ENCODE data around the gene PADI6.
"Not testable (repeated sequence)": the region's sequence is repeated elsewhere in the genome, so short reads cannot be mapped to it uniquely, and the experiment has no call there.

PADI6 gene

GRCh38 chr1:17371896-17372295 is at the start of gene PADI6:
Gene PADI6 (plus strand): TSS chr1:17372196. CDS start chr1:17372246, 50 bp downstream.
- DNase-seq (ENCODE audit: low read depth in 2 of 2): no peak

GRCh38 chr1:17328855-17329254 is 43.1 kb upstream of the PADI6 start:
- no peak for DNase-seq (ENCODE audit: low read depth in 2 of 2)

- no peak for DNase-seq (ENCODE audit: low read depth in 2 of 2)
These were observed 42.4 kb upstream of the PADI6 start for GRCh38 chr1:17329610-17330009.

- DNase-seq (ENCODE audit: low read depth in 2 of 2): no peak
These were observed 41.1 kb upstream of the PADI6 start for GRCh38 chr1:17330856-17331255.

GRCh38 chr1:17333081-17333480 is 38.9 kb upstream of the PADI6 start:
- DNase-seq (ENCODE audit: low read depth in 2 of 2): no peak

- DNase-seq (ENCODE audit: low read depth in 2 of 2): peak; percentile 67 to 69
These were observed 35.9 kb upstream of the PADI6 start for GRCh38 chr1:17335821-17336710.

GRCh38 chr1:17338706-17339493 is 33.1 kb upstream of the PADI6 start:
- no peak for DNase-seq (ENCODE audit: low read depth in 2 of 2)

GRCh38 chr1:17339521-17339920 is 32.5 kb upstream of the PADI6 start:
- no peak for DNase-seq (ENCODE audit: low read depth in 2 of 2)

- no peak for DNase-seq (ENCODE audit: low read depth in 2 of 2)
These were observed 31.6 kb upstream of the PADI6 start for GRCh38 chr1:17340358-17340757.

- DNase-seq (ENCODE audit: low read depth in 2 of 2): no peak
These were observed 30.0 kb upstream of the PADI6 start for GRCh38 chr1:17342014-17342441.

GRCh38 chr1:17345506-17345905 is 26.5 kb upstream of the PADI6 start:
- DNase-seq (ENCODE audit: low read depth in 2 of 2): not testable (repeated sequence)

GRCh38 chr1:17346046-17346789 is 25.8 kb upstream of the PADI6 start:
- no peak for DNase-seq (ENCODE audit: low read depth in 2 of 2)

- no peak for DNase-seq (ENCODE audit: low read depth in 2 of 2)
These were observed 24.0 kb upstream of the PADI6 start for GRCh38 chr1:17347769-17348592.

GRCh38 chr1:17348593-17349234 is 23.3 kb upstream of the PADI6 start:
- no peak for DNase-seq (ENCODE audit: low read depth in 2 of 2)

GRCh38 chr1:17350083-17350482 is 21.9 kb upstream of the PADI6 start:
- no peak for DNase-seq (ENCODE audit: low read depth in 2 of 2)

- DNase-seq (ENCODE audit: low read depth in 2 of 2): no peak
These were observed 21.0 kb upstream of the PADI6 start for GRCh38 chr1:17350928-17351446.

- no peak for DNase-seq (ENCODE audit: low read depth in 2 of 2)
These were observed 20.2 kb upstream of the PADI6 start for GRCh38 chr1:17351598-17352324.

GRCh38 chr1:17352419-17352909 is 19.5 kb upstream of the PADI6 start:
- no peak for DNase-seq (ENCODE audit: low read depth in 2 of 2)

- DNase-seq (ENCODE audit: low read depth in 2 of 2): peak; percentile 15 to 18
These were observed 16.1 kb upstream of the PADI6 start for GRCh38 chr1:17355898-17356297.
